GM18505 (cell line): ENCODE results near the gene LIN28B.
"Not testable (repeated sequence)": the region's sequence is repeated elsewhere in the genome, so short reads cannot be mapped to it uniquely, and the experiment has no call there.

Experiments used
- ATAC-seq: cut with Tn5 transposase; IDR thresholded peaks from one replicate; pipeline ENCODE4 v1.9.1; 2021; ENCODE audit not compliant: unreplicated experiment
- POLR2A ChIP-seq: IDR thresholded peaks from 4 replicates; pipeline ENCODE4 v1.6.1; 2011; ENCODE audit warnings: borderline replicate concordance; ENCODE audit not compliant: insufficient read depth, insufficient read length; ENCODE audit errors: extremely low read depth

The LIN28B gene

GRCh38 chr6:104949206-104949605 is 7.7 kb upstream of the LIN28B start:
- ATAC-seq: no peak
- no peak for TF ChIP-seq POLR2A

GRCh38 chr6:104951677-104952076 is 5.2 kb upstream of the LIN28B start:
- ATAC-seq: no peak
- no peak for TF ChIP-seq POLR2A

GRCh38 chr6:104952911-104953399 is 4.0 kb upstream of the LIN28B start:
- TF ChIP-seq POLR2A: no peak
- ATAC-seq: no peak

- not testable (repeated sequence) for ATAC-seq
These were observed 3.3 kb upstream of the LIN28B start for GRCh38 chr6:104953400-104954189.

- no peak for TF ChIP-seq POLR2A
- ATAC-seq: no peak
These were observed 2.6 kb upstream of the LIN28B start for GRCh38 chr6:104954190-104954797.

GRCh38 chr6:104955491-104955890 is 1.4 kb upstream of the LIN28B start:
- no peak for ATAC-seq

GRCh38 chr6:104955927-104956730 is 778 bp upstream of the LIN28B start:
- ATAC-seq: no peak
- no peak for TF ChIP-seq POLR2A

More at GRCh38 chr6:104955491-104955890, 1.4 kb upstream of the LIN28B start:
- TF ChIP-seq POLR2A: no peak

GRCh38 chr6:104957301-104958177 is 632 bp downstream of the LIN28B start:
- no peak for ATAC-seq
- no peak for TF ChIP-seq POLR2A

- TF ChIP-seq POLR2A: no peak
These were observed 1.5 kb downstream of the LIN28B start for GRCh38 chr6:104958178-104959025.

GRCh38 chr6:104959026-104959858 is 2.3 kb downstream of the LIN28B start:
- no peak for TF ChIP-seq POLR2A
- ATAC-seq: no peak

More at GRCh38 chr6:104958178-104959025, 1.5 kb downstream of the LIN28B start:
- ATAC-seq: no peak

GRCh38 chr6:104969108-104969507 is 12.2 kb downstream of the LIN28B start:
- no peak for TF ChIP-seq POLR2A
- no peak for ATAC-seq
